Endothelial cell of umbilical vein (primary cell): ENCODE measurements around the gene OGDH. TPM values are rescaled to one million over a fixed set of nuclear protein-coding genes. Genes with fewer than 3 reads are reported as not detected.

Source experiments
- BruUV-seq: library from RNA; stranded (reverse); fragments of 400-500 nt; replicated peaks from 2 replicates; lab custom pipeline; 2021; lab: Mats Ljungman, UMichigan
- CTCF ChIA-PET: fragments of 300-600, 350-600 bp; sonication (Branson Sonifier 250); formaldehyde crosslinking; loops from one replicate; lab custom pipeline; 2021; ENCODE audit warnings: antibody characterized with exemption, inconsistent platforms; lab: Charles Lee
- POLR2A ChIA-PET: fragments of 300-600, 350-600 bp; sonication (Branson Sonifier 250); formaldehyde crosslinking; loops from one replicate; lab custom pipeline; 2021; ENCODE audit warnings: antibody characterized with exemption, inconsistent platforms; lab: Charles Lee
- DNase-seq: peaks from one replicate; pipeline ENCODE4 v3.0.0-alpha.2; 2011; ENCODE audit warnings: low read depth, low spot score
- FAIRE-seq: peaks from 2 replicates; lab custom pipeline; 2011; peaks lifted over from hg19 to GRCh38; lab: Jason Lieb, UNC
- H2AFZ ChIP-seq: 2 replicates; pipeline ENCODE4 v1.6.0; 2012; ENCODE audit warnings: low read depth, low read length, control low read depth, inconsistent platforms
- H3K27ac ChIP-seq: 2 replicates; pipeline ENCODE4 v1.5.1; 2011; ENCODE audit warnings: low read depth, mild to moderate bottlenecking, control low read depth, low read length, moderate library complexity; ENCODE audit not compliant: insufficient read depth
- H3K27me3 ChIP-seq, 2 experiments: 2 replicates each; pipeline versions ENCODE4 v1.6.0 to v1.6.1; 2011; ENCODE audit warnings: low read length in 2 of 2, mixed read lengths in 1 of 2; ENCODE audit not compliant: control insufficient read depth in 2 of 2, insufficient read depth in 2 of 2
- H3K36me3 ChIP-seq, 2 experiments: 2 replicates in 1 of 2; 3 replicates in 1 of 2; pipeline ENCODE4 v1.5.1; 2011; ENCODE audit warnings: low read length in 2 of 2, mild to moderate bottlenecking in 1 of 2, moderate library complexity in 1 of 2; ENCODE audit not compliant: control insufficient read depth in 2 of 2, insufficient read depth in 2 of 2; ENCODE audit errors: extremely low read depth in 1 of 2
- H3K4me1 ChIP-seq: 3 replicates; pipeline ENCODE4 v1.5.1; 2011; ENCODE audit warnings: mild to moderate bottlenecking, low read length; ENCODE audit not compliant: control insufficient read depth, insufficient read depth; ENCODE audit errors: extremely low read depth
- H3K4me2 ChIP-seq: 2 replicates; pipeline ENCODE4 v1.6.1; 2011; ENCODE audit warnings: low read length, control low read depth, mixed read lengths; ENCODE audit not compliant: insufficient read depth
- H3K4me3 ChIP-seq, 3 experiments: fragments of 200-600 bp in 1 of 3; sonication (generic), shearing (Covaris generic) in 1 of 3; replicated peaks in 1 of 3; 2 replicates each; pipeline ENCODE4 v1.5.1; 2011 to 2016; ENCODE audit warnings: control low read depth in 3 of 3, low read length in 3 of 3, mild to moderate bottlenecking in 2 of 3, inconsistent platforms in 1 of 3, low read depth in 1 of 3, moderate library complexity in 1 of 3; ENCODE audit not compliant: insufficient read depth in 1 of 3
- H3K79me2 ChIP-seq: 2 replicates; pipeline ENCODE4 v1.6.0; 2012; ENCODE audit warnings: low read length, inconsistent platforms; ENCODE audit not compliant: control insufficient read depth, insufficient read depth
- H3K9ac ChIP-seq: replicated peaks from 2 replicates; pipeline ENCODE3; 2011; ENCODE audit warnings: low read length, control low read depth; ENCODE audit not compliant: insufficient read depth; ENCODE audit errors: extremely low read depth
- H3K9me1 ChIP-seq: replicated peaks from 3 replicates; pipeline ENCODE4 v1.6.0; 2011; ENCODE audit warnings: mild to moderate bottlenecking, low read length; ENCODE audit not compliant: control insufficient read depth, insufficient read depth; ENCODE audit errors: extremely low read depth
- H3K9me3 ChIP-seq: replicated peaks from 2 replicates; pipeline ENCODE4 v1.5.1; 2012; ENCODE audit warnings: low read length, inconsistent platforms; ENCODE audit not compliant: control insufficient read depth, insufficient read depth
- H4K20me1 ChIP-seq: replicated peaks from 2 replicates; pipeline ENCODE3; 2011; ENCODE audit warnings: mild to moderate bottlenecking, low read length; ENCODE audit not compliant: control insufficient read depth, insufficient read depth; ENCODE audit errors: extremely low read depth
- CTCF ChIP-seq, 2 donors: IDR thresholded peaks; 1 replicate in 1 of 2; 2 replicates in 1 of 2; pipeline ENCODE4 v1.5.1; 2011; ENCODE audit warnings: low read length in 2 of 2, mild to moderate bottlenecking in 2 of 2, moderate library complexity in 2 of 2, control low read depth in 1 of 2, inconsistent platforms in 1 of 2, low read depth in 1 of 2; ENCODE audit not compliant: insufficient read depth in 1 of 2; ENCODE audit errors: extremely low read depth in 1 of 2
- EZH2 ChIP-seq: IDR thresholded peaks from 2 replicates; pipeline ENCODE4 v1.6.1; 2012; ENCODE audit warnings: borderline replicate concordance, low read depth, mild to moderate bottlenecking, moderate library complexity, low read length, inconsistent platforms; ENCODE audit not compliant: severe bottlenecking
- FOS ChIP-seq: IDR thresholded peaks from 2 replicates; pipeline ENCODE4 v1.6.1; 2011; ENCODE audit warnings: mild to moderate bottlenecking, low read length, moderate library complexity, borderline replicate concordance; ENCODE audit not compliant: insufficient read depth
- GATA2 ChIP-seq: IDR thresholded peaks from 2 replicates; pipeline ENCODE4 v1.7.0; 2011; ENCODE audit warnings: low read depth, mild to moderate bottlenecking, moderate library complexity, mixed read lengths, low read length; ENCODE audit not compliant: insufficient read length, insufficient read depth
- JUN ChIP-seq: IDR thresholded peaks from 2 replicates; pipeline ENCODE4 v1.6.1; 2011; ENCODE audit warnings: borderline replicate concordance, low read depth; ENCODE audit not compliant: insufficient read length, insufficient read depth
- POLR2A ChIP-seq: IDR thresholded peaks from 2 replicates; pipeline ENCODE4 v1.6.1; 2012; ENCODE audit warnings: low read depth, mild to moderate bottlenecking, control low read depth, low read length
- POLR2AphosphoS5 ChIP-seq: IDR thresholded peaks from 2 replicates; pipeline ENCODE4 v1.6.1; 2012; ENCODE audit warnings: low read depth, mild to moderate bottlenecking, control low read depth, low read length, moderate library complexity; ENCODE audit not compliant: insufficient read depth
- dilution Hi-C: fragments of 300-500 bp; cut with MboI; formaldehyde crosslinking; loops from one replicate; pipeline ENCODE4 v1.15.0; 2019; ENCODE audit warnings: low sequenced_read_pairs; ENCODE audit not compliant: extremely low pct_ligation_motif_present
- intact Hi-C: fragments of 100-400 bp; cut with micrococcal nuclease; formaldehyde crosslinking; loops from one replicate; pipeline ENCODE4 v1.10.0; 2022
- polyA plus RNA-seq, 4 experiments: library from polyadenylated mRNA; depleted of rRNA in 3 of 4; stranded (reverse) in 3 of 4; unstranded in 1 of 4; fragments of >200 nt; gene quantifications; 2 replicates each; pipeline versions ENCODE4 v1.2.1 to v1.2.3, GENCODE V29; 2011 to 2012; ENCODE audit warnings: missing spikeins in 1 of 4
- total RNA-seq: library from RNA; stranded (reverse); gene quantifications from 2 replicates; pipeline ENCODE4 v1.2.3, GENCODE V29; 2021

The OGDH gene
- total and polyA plus RNA-seq, 2 donors (not counting 3 experiments of a cell fraction or from before 2014, with no cell fraction given), result 88.9 to 92.9 TPM

- H2AFZ ChIP-seq, result no peak overlapping the region
- H3K27me3 ChIP-seq, result no peaks in the 10 kb centered on the region
- no peaks in the 10 kb centered on the region for H3K9me3 ChIP-seq
- dilution Hi-C loops, result no loop called here
- no peaks in the 10 kb centered on the region for H3K9me1 ChIP-seq
- no peak overlapping the region for H3K9ac ChIP-seq
- ChIA-PET POLR2A (no interaction called here), CTCF (no interaction called here)
- no peak overlapping the region for H3K4me2 ChIP-seq
- H3K27ac ChIP-seq, result no peak overlapping the region
- TF ChIP-seq CTCF (IDR thresholded peaks at IDR 0.05; ENCODE audit: extremely low read depth in 1 of 2, insufficient read depth in 1 of 2, low read depth in 1 of 2, low read length in 2 of 2), result no peak
- no peak for TF ChIP-seq POLR2AphosphoS5
- no peak for TF ChIP-seq POLR2A
- TF ChIP-seq EZH2, result no peak
- no peak for TF ChIP-seq FOS
- TF ChIP-seq GATA2, result no peak
- no peak for TF ChIP-seq JUN
- no peak overlapping the region for H3K4me3 ChIP-seq
- H3K4me1 ChIP-seq, result no peaks in the 10 kb centered on the region
- BruUV-seq, result no TSS peak
- DNase-seq (no peak), FAIRE-seq (no peak)
- intact Hi-C loops, result no loop called here
- H4K20me1 ChIP-seq, result no peaks in the 10 kb centered on the region
- peaks cover 0 to 3% of the 10 kb centered on the region in 2 experiments for H3K36me3 ChIP-seq
- H3K79me2 ChIP-seq, result no peaks in the 10 kb centered on the region
Observed at GRCh38 chr7:44655341-44655740, 48.9 kb downstream of the OGDH start.
